Keratinocyte (primary cell): ENCODE data around the gene ERC2.

Experiments used
- EZH2 ChIP-seq: IDR thresholded peaks from one replicate; pipeline ENCODE4 v1.6.1; 2012; ENCODE audit warnings: inconsistent platforms, mild to moderate bottlenecking, low read length, moderate library complexity
- TF ChIP-seq, protein P1 (sequence below), 3 experiments: IDR thresholded peaks in 1 of 3; conservative IDR thresholded peaks in 1 of 3; optimal IDR thresholded peaks in 1 of 3; 2 replicates in 2 of 3; 3 replicates in 1 of 3; pipeline versions ENCODE3 to v1.5.1; 2011; ENCODE audit warnings: low read length in 3 of 3, mild to moderate bottlenecking in 3 of 3, moderate library complexity in 2 of 3, control low read depth in 1 of 3, inconsistent platforms in 1 of 3; ENCODE audit not compliant: insufficient read depth in 2 of 3; ENCODE audit errors: extremely low read depth in 1 of 3

DNA sequence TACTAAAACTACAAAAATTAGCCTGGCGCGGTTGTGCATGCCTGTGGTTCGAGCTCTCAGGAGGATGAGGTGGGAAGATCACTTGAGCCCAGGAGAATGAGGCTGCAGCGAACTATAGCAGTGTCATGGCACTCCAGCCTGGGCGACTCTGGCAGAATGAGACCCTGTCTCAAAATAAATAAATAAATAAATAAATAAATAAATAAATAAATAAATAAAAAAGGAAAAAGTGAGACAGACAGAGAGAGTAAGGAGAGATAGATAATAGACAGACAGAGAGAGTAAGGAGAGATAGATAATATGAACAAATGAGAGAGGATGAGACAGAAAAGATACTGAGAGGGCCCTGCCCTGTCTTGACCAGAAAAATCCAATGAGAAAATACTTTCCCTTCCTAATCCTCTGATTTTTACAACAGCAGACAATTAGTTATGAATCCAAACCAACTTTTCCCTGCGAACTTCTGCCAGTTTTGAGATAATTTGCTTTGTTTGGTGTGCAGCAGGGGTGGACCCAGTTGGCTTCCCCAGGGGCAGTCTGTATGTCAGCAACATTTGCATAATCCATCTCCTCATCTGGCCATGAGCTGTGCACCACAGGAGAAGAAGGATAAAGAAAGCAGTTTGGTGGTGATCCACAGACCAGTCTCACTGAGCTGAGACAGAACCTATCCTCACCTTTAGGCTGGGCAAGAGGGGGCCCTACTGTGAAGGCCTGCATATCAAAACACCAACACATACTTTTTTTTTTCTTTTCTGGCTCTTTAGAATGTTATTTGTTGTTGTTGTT lies 692.7 kb downstream of the ERC2 start:
- TF ChIP-seq, protein P1, sequence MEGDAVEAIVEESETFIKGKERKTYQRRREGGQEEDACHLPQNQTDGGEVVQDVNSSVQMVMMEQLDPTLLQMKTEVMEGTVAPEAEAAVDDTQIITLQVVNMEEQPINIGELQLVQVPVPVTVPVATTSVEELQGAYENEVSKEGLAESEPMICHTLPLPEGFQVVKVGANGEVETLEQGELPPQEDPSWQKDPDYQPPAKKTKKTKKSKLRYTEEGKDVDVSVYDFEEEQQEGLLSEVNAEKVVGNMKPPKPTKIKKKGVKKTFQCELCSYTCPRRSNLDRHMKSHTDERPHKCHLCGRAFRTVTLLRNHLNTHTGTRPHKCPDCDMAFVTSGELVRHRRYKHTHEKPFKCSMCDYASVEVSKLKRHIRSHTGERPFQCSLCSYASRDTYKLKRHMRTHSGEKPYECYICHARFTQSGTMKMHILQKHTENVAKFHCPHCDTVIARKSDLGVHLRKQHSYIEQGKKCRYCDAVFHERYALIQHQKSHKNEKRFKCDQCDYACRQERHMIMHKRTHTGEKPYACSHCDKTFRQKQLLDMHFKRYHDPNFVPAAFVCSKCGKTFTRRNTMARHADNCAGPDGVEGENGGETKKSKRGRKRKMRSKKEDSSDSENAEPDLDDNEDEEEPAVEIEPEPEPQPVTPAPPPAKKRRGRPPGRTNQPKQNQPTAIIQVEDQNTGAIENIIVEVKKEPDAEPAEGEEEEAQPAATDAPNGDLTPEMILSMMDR (optimal IDR thresholded peaks at IDR 0.05 in 1 of 3, IDR thresholded peaks at IDR 0.05 in 1 of 3, conservative IDR thresholded peaks at IDR 0.05 in 1 of 3; ENCODE audit: extremely low read depth in 1 of 3, insufficient read depth in 2 of 3, low read length in 3 of 3): no peak
- TF ChIP-seq EZH2: no peak
